ENCODE data around the gene ULK1. TPM values are rescaled to one million over a fixed set of nuclear protein-coding genes. Genes with fewer than 3 reads are reported as not detected.

The ULK1 gene
- total and polyA plus RNA-seq, 2 of the 13 experiments (the other 11 are each of a cell fraction or from before 2014, with no cell fraction given), result 2.8 to 10.1 TPM

GRCh38 chr12:131860472-131861260 is 33.8 kb upstream of the ULK1 start (continued):
- TF ChIP-seq ZNF512 (CRISPR knock-in tag; IDR thresholded peaks at IDR 0.05), result peak; percentile 98
- peak; percentile 97 for TF ChIP-seq ZNF543 (CRISPR knock-in tag; IDR thresholded peaks at IDR 0.05)
- TF ChIP-seq ELF3 (CRISPR knock-in tag; IDR thresholded peaks at IDR 0.05), result peak; percentile 86
- TF ChIP-seq MYC (CRISPR knock-in tag; IDR thresholded peaks at IDR 0.05; ENCODE audit: borderline replicate concordance), result peak; percentile 97
- no peak; the same call in 1 of the 2 replicates for TF ChIP-seq ZNF138 (CRISPR knock-in tag; IDR thresholded peaks at IDR 0.05; ENCODE audit: low read depth)
- TF ChIP-seq SETDB1 (CRISPR knock-in tag; IDR thresholded peaks at IDR 0.05; ENCODE audit: borderline replicate concordance), result no peak
- 0 out of 2 replicates have a peak, but pooled peaks have one; percentile 57 for TF ChIP-seq TOE1 (CRISPR knock-in tag; IDR thresholded peaks at IDR 0.05)
- no peak for TF ChIP-seq CREBL2 (CRISPR knock-in tag; IDR thresholded peaks at IDR 0.05; ENCODE audit: borderline replicate concordance)
- peak; percentile 59; the same call in 1 of the 2 replicates for TF ChIP-seq DRAP1 (CRISPR knock-in tag; IDR thresholded peaks at IDR 0.05)
- TF ChIP-seq ATF3 (CRISPR knock-in tag; IDR thresholded peaks at IDR 0.05), result peak; percentile 100
- peak; percentile 97 for TF ChIP-seq ZNF350 (CRISPR knock-in tag; IDR thresholded peaks at IDR 0.05; ENCODE audit: borderline replicate concordance, low read depth)
- no peak for TF ChIP-seq NFRKB (IDR thresholded peaks at IDR 0.05)
- TF ChIP-seq KAT2B (IDR thresholded peaks at IDR 0.05; ENCODE audit: borderline replicate concordance, low read depth, low read length), result no peak
- peak; percentile 87 for TF ChIP-seq GABPB1 (CRISPR knock-in tag; IDR thresholded peaks at IDR 0.05)
- TF ChIP-seq ZBTB14 (CRISPR knock-in tag; IDR thresholded peaks at IDR 0.05), result no peak
- no peak for TF ChIP-seq FIP1L1 (IDR thresholded peaks at IDR 0.05; ENCODE audit: borderline replicate concordance, insufficient read depth, low read depth, low read length)
- peak; percentile 98; the same call in 1 of the 2 replicates for TF ChIP-seq KLF6 (CRISPR knock-in tag; IDR thresholded peaks at IDR 0.05)
- no peak for TF ChIP-seq ZNF562 (CRISPR knock-in tag; IDR thresholded peaks at IDR 0.05; ENCODE audit: borderline replicate concordance)
- peak; percentile 75; the same call in 1 of the 2 replicates for TF ChIP-seq ZBTB7A (CRISPR knock-in tag; IDR thresholded peaks at IDR 0.05)
- no peak for TF ChIP-seq SCMH1 (CRISPR knock-in tag; IDR thresholded peaks at IDR 0.05; ENCODE audit: borderline replicate concordance)
- peak; percentile 100 for TF ChIP-seq CEBPG (CRISPR knock-in tag; IDR thresholded peaks at IDR 0.05)
- peak; percentile 85 for TF ChIP-seq JUN (CRISPR knock-in tag; IDR thresholded peaks at IDR 0.05)
- TF ChIP-seq DNMT3B (CRISPR knock-in tag; conservative IDR thresholded peaks at IDR 0.05), result no peak
- TF ChIP-seq SIX1 (CRISPR knock-in tag; IDR thresholded peaks at IDR 0.05; ENCODE audit: borderline replicate concordance), result peak; percentile 69
- TF ChIP-seq PRPF4 (IDR thresholded peaks at IDR 0.05; ENCODE audit: low read depth, low read length, poor library complexity, severe bottlenecking), result no peak
- peak; percentile 22 for TF ChIP-seq RBM22 (optimal IDR thresholded peaks at IDR 0.05; ENCODE audit: low read length)

Measured in HepG2 (cell line).